ENCODE data around the gene MLLT1. TPM values are rescaled to one million over a fixed set of nuclear protein-coding genes. Genes with fewer than 3 reads are reported as not detected.

The MLLT1 gene
- total RNA-seq, 1 experiment from 2014 or later: 29.0 TPM

DNA sequence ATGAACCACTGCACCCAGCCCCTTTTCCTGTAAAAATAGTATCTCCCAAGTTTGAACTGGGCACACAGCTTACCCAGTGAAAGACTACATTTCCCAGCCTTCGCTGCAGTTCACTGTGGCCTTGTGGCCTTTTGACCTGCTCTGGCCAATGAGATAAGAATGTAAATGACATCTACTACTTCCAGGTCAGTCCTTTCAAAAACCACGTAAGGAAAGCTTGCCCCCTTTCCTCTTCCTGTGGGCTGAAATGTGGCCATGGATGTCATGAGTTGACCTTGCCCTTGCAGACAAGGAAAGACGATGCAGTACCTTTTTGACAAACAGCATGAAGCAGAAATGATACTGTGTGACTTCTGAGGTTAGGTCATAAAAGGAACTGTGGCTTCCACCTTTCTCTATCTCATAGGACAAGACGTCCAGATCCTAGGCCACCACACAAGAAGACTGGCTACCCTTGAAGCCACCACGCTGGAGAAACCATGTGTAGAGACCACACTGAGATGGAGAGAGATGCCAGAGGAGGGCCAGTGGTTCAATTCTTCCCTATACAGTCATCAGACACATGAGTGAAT lies 33.7 kb upstream of the MLLT1 start:
- BruUV-seq (replicated peaks): no TSS peak
- Histone ChIP-seq H3K9ac (ENCODE audit: low read length) (no peak overlapping the region), H3F3A (ENCODE audit: low read length, unreplicated experiment) (no peaks in the 10 kb centered on the region), H3K4me1 (ENCODE audit: insufficient read depth, low read length) (no peaks in the 10 kb centered on the region), H3K79me2 (ENCODE audit: low read length) (no peaks in the 10 kb centered on the region), H3K4me2 (ENCODE audit: low read length) (no peak overlapping the region), H4K20me1 (ENCODE audit: low read length) (no peaks in the 10 kb centered on the region), H3K4me3 (ENCODE audit: low read length) (no peak overlapping the region), H3K36me3 (ENCODE audit: low read depth, low read length) (no peaks in the 10 kb centered on the region), H3K9me2 (replicated peaks; ENCODE audit: low read length) (no peaks in the 10 kb centered on the region), H3K27ac (ENCODE audit: low read length) (no peak overlapping the region), H3K9me3 (ENCODE audit: low read length) (no peaks in the 10 kb centered on the region), H2AFZ (ENCODE audit: low read length) (no peak overlapping the region), H3K27me3 (ENCODE audit: low read length) (peaks cover 5% of the 10 kb centered on the region)
- intact Hi-C loops (cut with micrococcal nuclease): no loop called here
- no peak for DNase-seq
- POLR2A ChIA-PET (ENCODE audit: unreplicated experiment): interaction anchor here (1.2 kb wide), 1 partner anchor 48 kb away, joined by 3 read pairs; the partner anchor contains the start of gene CLPP
- ATAC-seq: no peak
- TF ChIP-seq, protein P1, sequence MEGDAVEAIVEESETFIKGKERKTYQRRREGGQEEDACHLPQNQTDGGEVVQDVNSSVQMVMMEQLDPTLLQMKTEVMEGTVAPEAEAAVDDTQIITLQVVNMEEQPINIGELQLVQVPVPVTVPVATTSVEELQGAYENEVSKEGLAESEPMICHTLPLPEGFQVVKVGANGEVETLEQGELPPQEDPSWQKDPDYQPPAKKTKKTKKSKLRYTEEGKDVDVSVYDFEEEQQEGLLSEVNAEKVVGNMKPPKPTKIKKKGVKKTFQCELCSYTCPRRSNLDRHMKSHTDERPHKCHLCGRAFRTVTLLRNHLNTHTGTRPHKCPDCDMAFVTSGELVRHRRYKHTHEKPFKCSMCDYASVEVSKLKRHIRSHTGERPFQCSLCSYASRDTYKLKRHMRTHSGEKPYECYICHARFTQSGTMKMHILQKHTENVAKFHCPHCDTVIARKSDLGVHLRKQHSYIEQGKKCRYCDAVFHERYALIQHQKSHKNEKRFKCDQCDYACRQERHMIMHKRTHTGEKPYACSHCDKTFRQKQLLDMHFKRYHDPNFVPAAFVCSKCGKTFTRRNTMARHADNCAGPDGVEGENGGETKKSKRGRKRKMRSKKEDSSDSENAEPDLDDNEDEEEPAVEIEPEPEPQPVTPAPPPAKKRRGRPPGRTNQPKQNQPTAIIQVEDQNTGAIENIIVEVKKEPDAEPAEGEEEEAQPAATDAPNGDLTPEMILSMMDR (conservative IDR thresholded peaks at IDR 0.05; ENCODE audit: low read depth, low read length): no peak
- no peak for TF ChIP-seq EZH2 (IDR thresholded peaks at IDR 0.05; ENCODE audit: low read length, unreplicated experiment)
- no peak for TF ChIP-seq EZH2phosphoT487 (IDR thresholded peaks at IDR 0.05; ENCODE audit: borderline replicate concordance, low read length)
- CTCF ChIA-PET: no interaction called here

DNA sequence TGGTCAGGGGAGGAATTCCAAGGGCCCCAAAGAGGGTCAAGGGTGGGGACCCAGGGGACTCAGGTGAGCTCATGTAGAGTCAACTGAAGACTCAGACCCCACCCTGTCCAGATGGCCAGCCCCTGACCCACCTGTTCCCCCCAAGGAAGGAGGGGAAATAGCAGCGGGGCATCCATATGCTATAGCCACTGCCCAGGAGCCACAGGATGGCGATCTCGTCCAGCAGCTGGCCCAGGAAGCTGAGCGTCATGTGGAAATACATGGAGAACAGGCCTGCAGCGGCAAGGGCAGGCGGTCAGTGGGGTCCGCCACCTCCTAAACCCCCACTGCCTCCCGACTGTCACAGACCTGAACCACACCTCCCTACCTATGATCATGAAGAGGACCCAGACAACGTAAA lies 32.2 kb upstream of the MLLT1 start:
- Histone ChIP-seq H3F3A (ENCODE audit: low read length, unreplicated experiment) (no peaks in the 10 kb centered on the region), H3K9me2 (replicated peaks; ENCODE audit: low read length) (no peaks in the 10 kb centered on the region), H3K27ac (ENCODE audit: low read length) (no peak overlapping the region), H4K20me1 (ENCODE audit: low read length) (no peaks in the 10 kb centered on the region), H3K36me3 (ENCODE audit: low read depth, low read length) (no peaks in the 10 kb centered on the region), H3K9ac (ENCODE audit: low read length) (no peak overlapping the region), H3K4me2 (ENCODE audit: low read length) (no peak overlapping the region), H3K4me3 (ENCODE audit: low read length) (no peak overlapping the region), H3K4me1 (ENCODE audit: insufficient read depth, low read length) (no peaks in the 10 kb centered on the region), H3K9me3 (ENCODE audit: low read length) (no peaks in the 10 kb centered on the region), H3K79me2 (ENCODE audit: low read length) (no peaks in the 10 kb centered on the region), H3K27me3 (ENCODE audit: low read length) (peaks cover 5% of the 10 kb centered on the region), H2AFZ (ENCODE audit: low read length) (no peak overlapping the region)
- no peak for ATAC-seq
- intact Hi-C loops (cut with micrococcal nuclease): no loop called here
- POLR2A ChIA-PET (ENCODE audit: unreplicated experiment): no interaction called here
- peak; percentile 13 for DNase-seq
- no TSS peak for BruUV-seq (replicated peaks)
- CTCF ChIA-PET: no interaction called here
- TF ChIP-seq, protein P1 (conservative IDR thresholded peaks at IDR 0.05; ENCODE audit: low read depth, low read length): peak; percentile 36; the same call in 1 of the 2 replicates
- TF ChIP-seq EZH2phosphoT487 (IDR thresholded peaks at IDR 0.05; ENCODE audit: borderline replicate concordance, low read length): no peak

DNA sequence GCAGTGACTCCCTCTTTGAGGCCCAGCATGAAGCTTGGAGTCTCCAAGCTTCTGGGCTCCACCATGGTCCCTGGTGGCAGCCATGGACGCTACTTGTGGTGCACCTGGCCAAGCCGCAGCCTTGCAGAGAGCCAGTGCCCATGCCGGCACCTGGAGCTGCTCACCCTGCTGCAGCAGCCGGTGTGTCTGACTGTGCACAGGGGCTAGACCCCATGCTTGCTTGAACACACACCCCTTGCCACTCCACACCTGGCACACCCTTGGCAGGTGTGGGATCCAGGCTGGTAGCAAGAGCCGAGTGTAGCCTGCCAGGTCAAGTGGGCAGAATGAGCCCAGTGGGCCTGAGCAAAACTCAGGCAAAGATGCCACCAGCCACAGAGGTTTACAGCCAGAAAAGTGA lies 18.6 kb upstream of the MLLT1 start:
- BruUV-seq (replicated peaks): no TSS peak
- ChIA-PET POLR2A (ENCODE audit: unreplicated experiment) (no interaction called here), CTCF (interaction anchor here (1.1 kb wide), 1 partner anchor 172 kb away, joined by 5 read pairs; no protein-coding TSS in a partner anchor)
- TF ChIP-seq EZH2 (IDR thresholded peaks at IDR 0.05; ENCODE audit: low read length, unreplicated experiment) (no peak), EZH2phosphoT487 (IDR thresholded peaks at IDR 0.05; ENCODE audit: borderline replicate concordance, low read length) (no peak)
- TF ChIP-seq, protein P1 (conservative IDR thresholded peaks at IDR 0.05; ENCODE audit: low read depth, low read length): no peak
- H3K9me2 ChIP-seq (replicated peaks; ENCODE audit: low read length): no peaks in the 10 kb centered on the region
- 0 out of 2 replicates have a peak, but pooled peaks cover 8% of the 10 kb centered on the region for H3K9me3 ChIP-seq (ENCODE audit: low read length)
- no peak overlapping the region for H2AFZ ChIP-seq (ENCODE audit: low read length)
- no peaks in the 10 kb centered on the region for H3K79me2 ChIP-seq (ENCODE audit: low read length)
- peaks cover 1% of the 10 kb centered on the region for H3K27me3 ChIP-seq (ENCODE audit: low read length)
- no peak overlapping the region for H3K4me2 ChIP-seq (ENCODE audit: low read length)
- no peaks in the 10 kb centered on the region for H3F3A ChIP-seq (ENCODE audit: low read length, unreplicated experiment)
- intact Hi-C loops (cut with micrococcal nuclease): loop anchor here (2.0 kb wide), 1 partner anchor 80 kb away; no protein-coding TSS in a partner anchor
- no peaks in the 10 kb centered on the region for H3K4me1 ChIP-seq (ENCODE audit: insufficient read depth, low read length)
- H3K27ac ChIP-seq (ENCODE audit: low read length): no peak overlapping the region
- no peak for DNase-seq
- H4K20me1 ChIP-seq (ENCODE audit: low read length): no peaks in the 10 kb centered on the region
- no peaks in the 10 kb centered on the region for H3K36me3 ChIP-seq (ENCODE audit: low read depth, low read length)
- no peak overlapping the region for H3K9ac ChIP-seq (ENCODE audit: low read length)
- no peak overlapping the region for H3K4me3 ChIP-seq (ENCODE audit: low read length)
- no peak for ATAC-seq

Measured in PC-3 (cell line).